GM21367 (cell line): Measurements from ENCODE around the gene CRY1.
"Not testable (repeated sequence)": the region's sequence is repeated elsewhere in the genome, so short reads cannot be mapped to it uniquely, and the experiment has no call there.

Experiments
- ATAC-seq: cut with Tn5 transposase; IDR thresholded peaks from one replicate; pipeline ENCODE4 v1.9.1; 2021; ENCODE audit not compliant: unreplicated experiment

The CRY1 gene

GRCh38 chr12:107011519-107011918, 81.8 kb downstream of the CRY1 start:
- ATAC-seq: no peak

DNA sequence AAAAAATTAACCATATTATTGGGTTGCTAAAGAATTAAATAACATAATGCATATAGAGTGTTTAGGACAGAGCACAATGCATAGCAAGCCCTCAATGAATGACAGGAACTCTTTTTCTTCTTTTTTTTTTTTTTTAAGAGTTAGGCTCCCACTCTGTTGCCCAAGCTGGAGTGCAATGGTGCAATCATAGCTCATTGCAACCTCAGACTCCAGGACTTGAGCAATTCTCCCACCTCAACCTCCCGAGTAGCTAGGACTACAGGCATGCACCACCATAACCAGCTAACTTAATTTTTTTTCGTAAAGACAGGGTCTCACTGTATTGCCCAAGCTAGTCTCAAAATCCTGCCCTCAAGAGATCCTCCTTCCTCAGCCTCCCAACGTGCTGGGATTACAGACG, 85.9 kb downstream of the CRY1 start:
- no peak for ATAC-seq

DNA sequence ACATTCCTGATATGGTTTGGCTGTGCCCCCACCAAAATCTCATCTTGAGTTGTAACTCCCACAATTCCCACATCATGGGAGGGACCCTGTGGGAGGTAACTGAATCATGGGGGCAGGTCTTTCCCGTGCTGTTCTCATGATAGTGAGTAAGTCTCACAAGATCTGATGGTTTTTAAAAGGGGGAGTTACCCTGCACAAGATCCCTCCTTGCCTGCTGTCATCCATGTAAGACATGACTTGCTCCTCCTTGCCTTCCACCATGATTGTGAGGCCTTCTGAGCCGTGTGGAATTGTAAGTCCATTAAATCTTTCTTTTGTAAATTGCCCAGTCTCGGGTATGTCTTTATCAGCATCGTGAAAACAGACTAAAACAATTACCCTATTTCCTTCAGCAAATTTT, 90.7 kb downstream of the CRY1 start:
- ATAC-seq: not testable (repeated sequence)

DNA sequence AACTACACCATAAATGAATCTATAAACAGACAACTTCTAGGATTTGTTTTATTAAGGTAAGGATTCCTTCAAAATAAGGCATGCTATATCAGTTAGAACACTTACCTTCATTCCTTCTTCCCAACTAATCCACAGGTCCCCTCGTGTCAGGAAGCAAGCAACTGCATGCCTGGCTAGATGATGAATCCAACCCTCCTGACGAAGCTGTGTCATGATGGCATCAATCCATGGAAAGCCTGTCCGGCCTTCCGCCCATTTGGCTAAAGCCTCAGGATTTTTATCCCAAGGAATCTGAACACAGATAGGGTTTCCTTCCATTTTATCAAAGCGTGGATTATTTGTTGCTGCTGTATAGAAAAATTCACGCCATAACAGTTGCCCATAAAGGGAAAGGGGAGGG, 93.9 kb downstream of the CRY1 start:
- no peak for ATAC-seq

DNA sequence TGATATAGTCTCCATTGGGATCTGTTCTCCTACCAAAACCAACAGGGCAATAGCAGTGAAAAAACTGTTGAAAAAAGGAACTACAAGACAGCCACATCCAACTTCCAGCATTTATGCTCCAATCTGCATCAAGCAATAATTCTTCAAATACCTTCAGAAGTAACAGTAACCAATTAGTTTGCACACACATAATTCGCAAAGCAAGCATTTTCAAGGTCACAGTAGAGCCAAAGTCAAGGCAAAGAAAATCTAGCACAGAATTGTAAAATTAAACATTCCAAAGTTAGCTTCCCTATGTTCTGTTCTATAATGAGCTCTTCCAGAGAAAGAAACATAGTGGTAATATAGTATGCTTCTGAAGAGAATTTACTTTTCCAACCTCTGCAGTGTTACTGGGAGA, 95.4 kb downstream of the CRY1 start:
- no peak for ATAC-seq

DNA sequence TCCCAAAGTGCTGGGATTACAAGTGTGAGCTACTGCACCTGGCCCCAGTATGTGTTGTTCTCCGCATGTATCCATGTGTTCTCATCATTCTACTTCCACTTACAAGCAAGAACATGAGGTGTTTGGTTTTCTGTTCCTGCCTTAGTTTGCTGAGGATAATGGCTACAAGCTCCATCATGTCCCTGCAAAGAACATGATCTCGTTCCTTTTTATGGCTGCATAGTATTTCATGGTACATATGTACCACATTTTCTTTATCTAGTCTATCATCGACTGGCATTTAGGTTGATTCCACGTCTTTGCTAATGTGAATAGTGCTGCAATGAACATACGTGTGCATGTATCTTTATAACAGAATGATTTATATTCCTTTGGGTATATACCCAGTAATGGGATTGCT, 97.2 kb downstream of the CRY1 start:
- ATAC-seq: not testable (repeated sequence)

- no peak for ATAC-seq
Measured at GRCh38 chr12:106994579-106995220, 98.6 kb downstream of the CRY1 start.

DNA sequence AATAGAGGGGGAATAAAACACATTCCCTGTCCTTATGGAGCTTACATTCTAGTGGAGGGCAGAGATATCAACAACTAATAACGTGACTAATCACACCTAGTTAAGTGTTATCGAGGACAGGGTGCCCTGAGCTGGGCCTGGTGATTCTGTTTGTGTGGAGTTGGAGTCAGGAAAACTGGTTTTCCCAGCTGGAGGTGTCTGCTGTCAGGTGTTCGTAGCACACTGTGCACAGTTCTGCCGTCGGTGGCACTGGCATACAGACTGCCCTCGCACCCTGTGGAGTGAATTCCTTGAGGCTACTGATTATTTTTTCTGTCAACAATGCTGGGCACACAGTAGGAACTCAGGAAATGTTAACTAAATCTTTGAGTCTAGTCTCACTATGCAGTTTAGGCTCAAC, 105.5 kb downstream of the CRY1 start:
- no peak for ATAC-seq

GRCh38 chr12:106986625-106987389, 106.5 kb downstream of the CRY1 start, which contains the start of gene MTERF2:
Gene MTERF2 (minus strand): TSS chr12:106987146. CDS start chr12:106978714, 8,432 bp downstream.
- peak; percentile 87 for ATAC-seq

GRCh38 chr12:106986135-106986534, 107.2 kb downstream of the CRY1 start:
- no peak for ATAC-seq

DNA sequence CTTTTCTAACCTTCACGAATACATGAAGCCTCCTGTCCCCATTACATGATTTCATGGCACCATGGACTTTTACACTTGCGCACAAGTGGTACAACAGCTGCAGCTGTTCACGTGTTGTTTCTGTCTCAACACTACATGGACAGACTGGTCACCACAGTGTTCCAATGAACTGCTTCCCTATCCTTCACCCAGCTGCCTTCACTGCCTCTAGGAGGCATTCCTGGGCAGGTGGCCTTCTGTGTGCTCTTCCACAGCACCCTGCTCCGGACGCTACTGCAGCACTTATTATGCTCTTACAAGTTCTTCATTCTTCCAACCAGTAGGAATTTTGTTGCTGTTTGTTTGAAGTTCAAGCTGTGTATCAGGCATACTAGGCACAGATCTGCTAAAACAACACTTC, 107.9 kb downstream of the CRY1 start:
- no peak for ATAC-seq

DNA sequence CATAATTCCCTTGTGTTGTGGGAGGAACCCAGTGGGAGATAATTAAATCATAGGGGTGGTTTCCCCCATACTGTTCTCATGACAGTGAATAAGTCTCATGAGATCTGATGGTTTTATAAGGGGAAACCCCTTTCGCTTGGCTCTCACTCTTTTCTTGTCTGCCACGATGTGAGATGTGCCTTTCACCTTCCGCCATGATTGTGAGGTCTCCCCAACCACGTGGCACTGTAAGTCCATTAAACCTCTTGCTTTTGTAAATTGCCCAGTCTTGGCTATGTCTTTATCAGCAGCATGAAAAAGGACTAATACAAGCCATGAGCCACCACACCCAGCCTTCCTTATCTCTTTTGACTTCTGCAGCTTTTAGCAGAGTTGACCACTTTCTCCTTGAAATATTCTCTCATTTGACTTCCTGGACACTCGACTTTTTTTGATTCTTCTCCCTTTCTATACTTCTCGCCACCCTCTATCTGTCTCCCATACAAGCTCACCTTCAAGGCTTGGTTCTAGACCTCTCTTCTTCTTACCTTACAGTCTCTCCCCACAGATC, 108.7 kb downstream of the CRY1 start:
- ATAC-seq: no peak

DNA sequence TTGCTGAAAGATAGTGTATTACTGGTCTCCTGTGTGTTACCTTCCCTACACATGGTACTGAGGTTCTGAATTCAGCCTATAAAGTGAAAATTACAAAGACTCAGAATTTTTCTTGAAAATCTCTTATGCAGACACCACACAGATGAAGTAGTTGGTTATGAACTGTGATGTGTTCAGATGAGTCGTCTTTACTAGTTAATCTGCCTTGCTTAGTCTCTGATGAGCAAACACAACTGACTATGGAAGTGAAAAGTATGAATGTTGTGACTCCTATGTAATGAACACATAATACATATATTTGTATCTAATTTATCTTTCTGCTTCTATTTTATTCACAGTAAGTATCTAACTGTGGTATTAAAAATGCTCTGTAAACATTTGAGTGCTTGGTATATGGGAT, 111.1 kb downstream of the CRY1 start:
- no peak for ATAC-seq

DNA sequence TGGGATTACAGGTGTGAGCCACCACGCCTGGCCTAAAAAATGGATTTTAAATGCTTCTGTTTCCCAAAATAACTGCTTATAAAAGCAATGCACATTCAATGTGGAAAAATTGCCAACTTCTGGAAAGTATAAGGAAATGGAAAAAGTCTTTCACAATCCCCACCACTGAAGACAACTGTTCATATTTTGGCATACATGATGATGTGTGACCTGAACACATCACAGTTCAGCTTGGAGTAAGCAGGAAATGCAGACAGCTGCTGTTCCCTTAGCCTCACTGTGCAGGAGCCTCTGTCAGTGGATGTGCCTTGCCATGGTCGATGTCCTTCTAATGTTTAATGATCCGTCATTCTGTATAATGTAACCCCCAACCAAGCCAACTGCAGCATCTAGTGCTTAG, 111.6 kb downstream of the CRY1 start:
- ATAC-seq: no peak

DNA sequence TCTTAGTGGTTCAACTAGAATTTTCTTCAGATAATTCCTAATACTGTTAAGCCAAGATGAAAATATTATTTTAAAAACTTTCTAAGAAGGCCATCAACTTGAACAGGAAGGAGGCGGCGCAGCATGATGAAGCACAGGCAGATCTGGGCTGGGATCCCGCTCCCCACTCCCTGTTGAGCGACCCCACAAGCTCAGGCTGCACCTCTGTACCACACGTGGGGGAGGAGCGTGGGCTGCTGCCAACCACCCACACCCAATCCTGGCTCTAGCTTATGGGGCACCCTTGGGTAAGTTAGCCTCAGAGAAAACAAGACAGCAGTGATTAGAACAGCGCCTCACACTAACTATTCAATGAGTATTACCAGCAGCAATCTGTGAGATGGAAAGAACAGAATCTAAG, 112.4 kb downstream of the CRY1 start:
- ATAC-seq: no peak

DNA sequence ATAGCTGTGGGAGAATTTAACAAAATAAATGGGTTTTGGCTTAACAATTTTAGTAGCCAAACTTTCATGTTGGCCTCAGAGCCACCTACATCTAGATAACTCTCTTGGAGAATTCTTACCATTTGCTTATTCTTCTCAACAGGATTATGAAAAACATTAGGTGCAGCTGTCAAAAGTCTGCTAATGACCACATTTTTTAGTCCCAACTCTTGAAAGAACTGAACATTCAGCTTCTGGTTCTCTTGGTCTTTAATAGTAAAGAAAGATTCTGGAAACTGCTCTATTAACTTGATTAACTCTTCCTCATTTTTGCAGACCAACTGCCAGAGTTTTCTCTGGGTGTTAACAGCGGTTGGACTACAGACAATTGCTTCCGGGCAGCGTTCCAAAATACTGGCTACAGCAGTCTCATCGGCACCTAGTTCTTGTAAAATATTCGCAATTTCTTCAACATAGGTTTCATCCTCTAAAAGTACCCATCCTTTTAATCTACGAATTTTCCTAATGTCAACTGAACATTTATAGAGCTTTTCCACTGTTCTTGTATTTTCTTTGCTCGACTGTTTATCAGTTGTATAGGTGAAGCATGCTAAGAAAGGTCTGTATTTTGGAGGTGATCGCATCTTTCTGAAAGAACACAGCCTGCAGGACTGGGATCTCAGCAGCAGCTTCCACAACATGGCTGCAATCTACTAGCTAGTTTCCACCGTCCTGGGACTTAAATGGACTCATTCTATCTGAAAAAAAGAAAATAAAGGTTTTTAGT, 115.1 kb downstream of the CRY1 start:
- no peak for ATAC-seq

DNA sequence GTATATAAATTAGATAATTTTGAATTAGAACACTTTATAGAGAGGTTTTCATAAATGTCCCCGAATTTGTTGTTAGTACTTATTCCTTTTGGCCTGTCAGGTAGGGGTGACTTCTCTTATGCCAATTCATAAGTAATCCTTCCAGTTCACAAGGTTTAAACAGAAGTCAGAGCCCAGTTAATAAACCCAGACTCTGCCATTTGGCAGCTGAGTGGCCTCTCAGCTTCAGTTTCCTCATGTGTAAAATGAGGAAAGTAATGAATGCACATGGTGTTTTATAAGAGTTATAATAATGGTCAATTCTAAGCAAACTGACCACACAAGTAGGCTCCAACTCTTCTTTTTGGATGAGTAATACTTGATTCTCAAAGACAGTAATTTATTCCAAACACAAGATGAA, 116.7 kb downstream of the CRY1 start:
- ATAC-seq: no peak

GRCh38 chr12:106975993-106976658, 117.2 kb downstream of the CRY1 start:
- no peak for ATAC-seq

DNA sequence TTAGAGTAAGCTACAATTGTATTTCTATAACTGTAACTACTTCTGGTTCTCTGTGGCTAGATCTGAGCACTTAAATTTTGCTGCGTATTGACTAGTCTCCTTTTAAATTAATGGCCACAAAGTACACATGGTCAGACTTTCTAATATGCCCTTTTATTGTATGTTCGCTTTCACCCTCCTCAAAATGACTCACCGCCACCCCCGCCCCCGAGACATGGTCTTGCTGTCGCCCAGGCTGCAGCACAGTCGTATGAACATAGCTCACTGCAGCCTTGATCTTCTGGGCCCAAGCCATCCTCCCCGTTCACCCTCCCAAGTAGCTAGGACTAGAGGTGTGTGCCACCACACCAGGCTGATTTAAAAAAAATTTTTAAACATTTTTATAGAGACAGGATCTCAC, 118.3 kb downstream of the CRY1 start:
- ATAC-seq: no peak

DNA sequence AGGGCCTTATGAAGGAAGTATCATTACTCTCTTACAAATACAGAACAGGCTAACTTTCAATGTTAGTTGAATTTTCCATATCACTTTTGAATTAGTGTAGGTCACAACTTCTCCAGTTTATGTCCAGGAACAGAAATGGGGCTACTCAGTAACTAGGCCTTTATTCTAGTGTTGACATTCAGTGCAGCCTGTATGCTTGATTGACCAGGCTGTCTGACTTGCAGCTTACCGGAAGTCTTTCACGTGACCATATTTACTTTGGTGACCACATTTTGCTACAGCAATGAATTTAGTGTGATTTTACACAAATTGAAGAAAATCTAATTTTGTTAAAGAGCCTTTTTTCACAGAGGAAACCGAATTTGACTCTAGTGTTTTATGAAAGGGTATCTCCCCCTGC, 118.8 kb downstream of the CRY1 start:
- ATAC-seq: no peak

- ATAC-seq: no peak
Measured at GRCh38 chr12:106973545-106973944, 119.8 kb downstream of the CRY1 start.
